NB4 (cell line): ENCODE data around the gene SOX8.

Experiments used
- DNase-seq: peaks from one replicate; pipeline ENCODE4 v3.0.0; 2010; ENCODE audit warnings: low read depth
- H3K4me3 ChIP-seq: one replicate; pipeline ENCODE4 v1.5.1; 2011; ENCODE audit warnings: mild to moderate bottlenecking, low read depth, low read length, moderate library complexity
- MYC ChIP-seq: IDR thresholded peaks from 2 replicates; pipeline ENCODE4 v1.6.1; 2011; ENCODE audit warnings: low read depth, low read length
- POLR2A ChIP-seq: IDR thresholded peaks from 2 replicates; pipeline ENCODE4 v1.6.1; 2011; ENCODE audit warnings: mild to moderate bottlenecking; ENCODE audit not compliant: insufficient read length; ENCODE audit errors: extremely low read depth
- TF ChIP-seq, protein P1 (sequence below): IDR thresholded peaks from 2 replicates; pipeline ENCODE4 v1.6.1; 2011; ENCODE audit warnings: low read depth, low read length
- TF ChIP-seq, protein P2 (sequence below): IDR thresholded peaks from one replicate; pipeline ENCODE4 v1.5.1; 2012; ENCODE audit warnings: low read depth, low read length

SOX8 gene

DNA sequence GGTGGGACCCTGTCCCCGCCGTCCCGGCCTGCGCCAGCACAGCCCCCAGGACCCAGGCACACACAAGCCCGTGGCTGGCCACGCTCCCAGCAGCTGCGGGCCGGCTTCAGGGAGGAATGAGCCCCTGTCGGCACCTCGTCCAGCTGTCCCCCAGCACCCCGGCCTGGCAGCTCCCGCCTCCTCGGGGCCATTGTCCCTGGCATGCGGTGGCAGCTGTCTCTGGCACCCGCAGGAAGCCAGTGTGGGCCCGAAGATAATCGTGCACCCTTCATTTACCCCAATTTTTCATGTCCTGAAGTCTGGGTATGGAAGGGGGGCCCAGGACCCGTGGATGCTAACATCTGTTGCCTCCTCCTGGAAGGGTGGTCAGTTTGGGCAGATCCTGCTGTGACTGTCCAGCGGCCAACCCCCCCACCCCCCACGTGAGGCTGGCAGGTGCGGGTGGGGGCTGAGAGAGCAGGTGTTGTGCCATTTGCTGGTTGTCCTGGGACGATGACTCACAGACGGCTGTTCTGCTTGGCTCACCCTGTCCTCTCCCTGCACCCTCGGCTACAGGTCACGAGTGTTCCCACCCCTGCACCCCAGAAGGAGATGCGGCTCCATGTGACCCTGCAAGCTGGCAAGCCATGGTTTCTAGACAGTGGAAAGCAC is 6.8 kb upstream of the SOX8 start:
- no peak for TF ChIP-seq MYC
- TF ChIP-seq, protein P1, sequence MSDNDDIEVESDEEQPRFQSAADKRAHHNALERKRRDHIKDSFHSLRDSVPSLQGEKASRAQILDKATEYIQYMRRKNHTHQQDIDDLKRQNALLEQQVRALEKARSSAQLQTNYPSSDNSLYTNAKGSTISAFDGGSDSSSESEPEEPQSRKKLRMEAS: no peak
- no peak for TF ChIP-seq POLR2A
- TF ChIP-seq, protein P2, sequence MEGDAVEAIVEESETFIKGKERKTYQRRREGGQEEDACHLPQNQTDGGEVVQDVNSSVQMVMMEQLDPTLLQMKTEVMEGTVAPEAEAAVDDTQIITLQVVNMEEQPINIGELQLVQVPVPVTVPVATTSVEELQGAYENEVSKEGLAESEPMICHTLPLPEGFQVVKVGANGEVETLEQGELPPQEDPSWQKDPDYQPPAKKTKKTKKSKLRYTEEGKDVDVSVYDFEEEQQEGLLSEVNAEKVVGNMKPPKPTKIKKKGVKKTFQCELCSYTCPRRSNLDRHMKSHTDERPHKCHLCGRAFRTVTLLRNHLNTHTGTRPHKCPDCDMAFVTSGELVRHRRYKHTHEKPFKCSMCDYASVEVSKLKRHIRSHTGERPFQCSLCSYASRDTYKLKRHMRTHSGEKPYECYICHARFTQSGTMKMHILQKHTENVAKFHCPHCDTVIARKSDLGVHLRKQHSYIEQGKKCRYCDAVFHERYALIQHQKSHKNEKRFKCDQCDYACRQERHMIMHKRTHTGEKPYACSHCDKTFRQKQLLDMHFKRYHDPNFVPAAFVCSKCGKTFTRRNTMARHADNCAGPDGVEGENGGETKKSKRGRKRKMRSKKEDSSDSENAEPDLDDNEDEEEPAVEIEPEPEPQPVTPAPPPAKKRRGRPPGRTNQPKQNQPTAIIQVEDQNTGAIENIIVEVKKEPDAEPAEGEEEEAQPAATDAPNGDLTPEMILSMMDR: no peak
- DNase-seq: no peak
- no peak overlapping the region for H3K4me3 ChIP-seq

DNA sequence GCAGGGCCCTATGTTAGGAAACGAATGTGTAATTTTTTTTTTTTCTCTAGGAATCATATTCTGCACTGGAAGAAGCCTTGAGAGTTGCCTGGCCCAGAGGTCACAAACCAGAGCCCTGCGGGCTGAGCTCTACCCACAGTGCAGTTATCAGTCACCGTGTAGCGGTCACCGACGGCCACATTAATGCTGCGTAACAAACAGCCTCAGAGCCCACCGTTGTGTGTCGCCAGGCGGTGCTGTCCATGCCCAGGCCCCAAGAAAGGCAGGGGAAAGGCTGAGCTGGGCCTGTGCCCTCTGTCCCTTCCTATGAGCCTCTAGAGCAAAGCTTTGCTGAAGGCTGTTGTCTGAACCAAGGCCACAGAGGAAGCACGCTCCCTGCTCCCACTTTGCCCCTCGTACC is 6.3 kb upstream of the SOX8 start:
- no peak overlapping the region for H3K4me3 ChIP-seq
- no peak for DNase-seq
- TF ChIP-seq POLR2A (no peak), MYC (no peak)
- TF ChIP-seq, protein P2: no peak
- TF ChIP-seq, protein P1: no peak

- no peak for TF ChIP-seq MYC
- TF ChIP-seq, protein P2: no peak
- no peak for TF ChIP-seq POLR2A
- TF ChIP-seq, protein P1: no peak
- DNase-seq: no peak
- no peak overlapping the region for H3K4me3 ChIP-seq
Observed at GRCh38 chr16:976389-976931, 5.1 kb upstream of the SOX8 start.

DNA sequence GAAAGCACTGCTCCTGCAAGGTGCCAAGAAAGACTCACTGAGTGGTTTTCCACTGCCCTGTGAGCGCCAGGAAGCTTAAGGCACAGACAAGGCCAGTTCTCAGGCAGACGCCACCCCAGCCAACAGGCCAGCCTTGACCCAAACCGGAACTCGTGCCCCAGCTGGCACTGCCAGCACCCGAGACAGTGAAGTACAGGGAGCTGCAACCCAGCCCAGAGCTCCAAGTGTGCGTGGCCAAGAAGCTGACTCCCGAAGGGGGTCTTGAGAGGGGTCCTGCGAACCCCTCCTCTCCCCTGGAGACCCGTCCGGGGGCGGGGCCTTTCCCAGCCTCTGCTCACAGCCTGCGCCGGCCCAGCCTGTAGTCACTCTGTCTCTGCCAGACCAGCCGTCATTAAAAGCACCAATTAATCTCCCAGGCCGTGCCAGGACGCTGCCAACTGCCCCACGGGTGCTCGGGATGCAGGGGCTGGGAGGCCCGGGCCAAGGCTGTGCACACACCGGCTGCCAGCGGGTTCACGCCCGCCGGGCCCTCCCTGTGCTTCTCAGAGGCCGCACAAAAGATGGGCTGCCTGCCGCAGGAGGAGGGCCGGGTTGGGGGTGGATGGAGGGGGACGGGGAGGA is 4.4 kb upstream of the SOX8 start:
- TF ChIP-seq POLR2A (no peak), MYC (no peak)
- TF ChIP-seq, protein P2: no peak
- TF ChIP-seq, protein P1: no peak

DNA sequence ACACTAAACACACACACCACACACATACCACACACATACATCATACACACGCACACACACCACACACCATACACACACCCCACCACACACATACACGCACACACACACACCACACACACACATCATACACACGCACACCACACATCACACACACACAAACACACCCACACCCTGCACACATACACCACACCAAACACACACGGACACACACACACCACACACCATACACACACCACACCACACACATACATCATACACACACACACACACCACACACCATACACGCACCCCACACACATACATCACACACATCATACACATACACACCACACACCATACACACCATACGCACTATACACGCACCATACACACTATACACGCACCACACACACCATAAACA is 3.7 kb upstream of the SOX8 start:
- TF ChIP-seq POLR2A (no peak), MYC (no peak)
- TF ChIP-seq, protein P1: no peak
- TF ChIP-seq, protein P2: no peak
- H3K4me3 ChIP-seq: no peak overlapping the region
- DNase-seq: no peak

More for the DNA sequence above, 4.4 kb upstream of the SOX8 start:
- no peak overlapping the region for H3K4me3 ChIP-seq
- DNase-seq: no peak
